PFSK-1 (cell line): ENCODE measurements around the gene FAM78B.

Experiments used
- FOXP2 ChIP-seq: optimal IDR thresholded peaks from 2 replicates; pipeline ENCODE3; 2011; ENCODE audit warnings: borderline replicate concordance, control low read depth, inconsistent platforms; ENCODE audit not compliant: insufficient read depth; ENCODE audit errors: extremely low read length, extremely low read depth
- POLR2AphosphoS5 ChIP-seq: IDR thresholded peaks from 2 replicates; pipeline ENCODE4 v1.6.1; 2012; ENCODE audit warnings: low read depth, mild to moderate bottlenecking, control low read depth, low read length, moderate library complexity
- REST ChIP-seq, 2 experiments: IDR thresholded peaks; 2 replicates each; pipeline versions ENCODE4 v1.6.1 to v1.8.0; 2011 to 2012; ENCODE audit warnings: low read depth in 2 of 2, low read length in 2 of 2, control low read depth in 1 of 2, inconsistent platforms in 1 of 2, mild to moderate bottlenecking in 1 of 2, moderate library complexity in 1 of 2; ENCODE audit not compliant: insufficient read depth in 1 of 2
- SIN3A ChIP-seq: IDR thresholded peaks from 2 replicates; pipeline ENCODE4 v1.6.1; 2012; ENCODE audit warnings: mild to moderate bottlenecking, low read length, moderate library complexity, borderline replicate concordance; ENCODE audit not compliant: insufficient read depth
- TAF1 ChIP-seq: IDR thresholded peaks from 2 replicates; pipeline ENCODE4 v1.6.1; 2012; ENCODE audit warnings: low read length, control low read depth, borderline replicate concordance; ENCODE audit not compliant: insufficient read depth

DNA sequence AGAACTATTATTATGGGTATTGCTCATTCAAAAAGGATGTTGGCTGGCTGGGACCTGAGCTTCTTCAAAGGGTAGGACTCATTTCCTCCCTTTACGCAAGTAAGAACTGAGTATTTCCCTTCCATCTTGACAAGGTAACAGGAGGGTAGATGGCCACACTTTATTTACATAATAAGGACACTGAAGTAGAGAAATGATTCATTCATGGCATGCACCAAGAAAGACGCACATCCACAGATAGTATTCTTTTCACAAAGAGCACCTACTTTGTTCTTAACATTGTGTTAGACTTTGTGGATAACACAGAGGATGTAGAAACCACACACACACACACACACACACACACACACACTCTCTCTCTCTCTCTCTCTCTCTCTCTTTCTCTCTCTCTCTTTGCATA, 82.9 kb downstream of the FAM78B start:
- no peak for TF ChIP-seq POLR2AphosphoS5
- TF ChIP-seq SIN3A: no peak
- TF ChIP-seq TAF1: no peak
- no peak for TF ChIP-seq REST (IDR thresholded peaks at IDR 0.05; ENCODE audit: insufficient read depth in 1 of 2, low read depth in 2 of 2, low read length in 2 of 2)
- TF ChIP-seq FOXP2: no peak
